SK-N-SH (cell line): ENCODE results near the gene PXK. TPM values are rescaled to one million over a fixed set of nuclear protein-coding genes. Genes with fewer than 3 reads are reported as not detected.

Source experiments
- CTCF ChIA-PET: fragments of 300-600, 350-600 bp; formaldehyde crosslinking; extraction: SDS; loops from one replicate; lab custom pipeline; 2021; lab: Yijun Ruan, JAX
- POLR2A ChIA-PET: fragments of 350-600 bp; sonication (Branson Sonifier 250); formaldehyde crosslinking; extraction: SDS; loops from one replicate; lab custom pipeline; 2020; ENCODE audit warnings: antibody characterized with exemption, inconsistent platforms; lab: Yijun Ruan, JAX
- DNase-seq: peaks from one replicate; pipeline ENCODE4 v3.0.0; 2012
- H2AFZ ChIP-seq: fragments of 200-600 bp; sonication (generic); 2 replicates; pipeline ENCODE4 v1.8.1; 2016; ENCODE audit warnings: antibody characterized with exemption, mild to moderate bottlenecking, low read depth
- H3F3A ChIP-seq: fragments of 200-600 bp; sonication (generic); replicated peaks from 2 replicates; pipeline ENCODE3; 2016; ENCODE audit warnings: antibody characterized with exemption, mild to moderate bottlenecking; ENCODE audit not compliant: insufficient read depth
- H3K27ac ChIP-seq, 2 experiments: fragments of 200-500 bp in 1 of 2; fragments of 200-600 bp in 1 of 2; sonication (Bioruptor generic) in 1 of 2; sonication (generic), shearing (Covaris generic) in 1 of 2; 2 replicates each; pipeline versions ENCODE4 v1.5.1 to v1.6.1; 2014 to 2016; ENCODE audit warnings: low read depth in 2 of 2, inconsistent platforms in 1 of 2, low read length in 1 of 2, mild to moderate bottlenecking in 1 of 2, mixed read lengths in 1 of 2
- H3K27me3 ChIP-seq: fragments of 200-600 bp; sonication (generic), shearing (Covaris generic); 2 replicates; pipeline ENCODE4 v1.6.1; 2016; ENCODE audit warnings: mixed run types; ENCODE audit not compliant: insufficient read depth
- H3K36me3 ChIP-seq, 2 experiments: fragments of 200-500 bp in 1 of 2; fragments of 200-600 bp in 1 of 2; sonication (Bioruptor generic) in 1 of 2; sonication (generic) in 1 of 2; replicated peaks in 1 of 2; 2 replicates each; pipeline versions ENCODE3 to v1.5.1; 2014 to 2016; ENCODE audit warnings: low read length in 1 of 2, mild to moderate bottlenecking in 1 of 2; ENCODE audit not compliant: insufficient read depth in 2 of 2, control insufficient read depth in 1 of 2
- H3K4me1 ChIP-seq, 2 experiments: fragments of 200-500 bp in 1 of 2; fragments of 200-600 bp in 1 of 2; sonication (Bioruptor generic) in 1 of 2; sonication (generic), shearing (Covaris generic) in 1 of 2; 2 replicates each; pipeline versions ENCODE4 v1.5.1 to v1.6.1; 2014 to 2016; ENCODE audit warnings: low read depth in 1 of 2, low read length in 1 of 2, mixed run types in 1 of 2; ENCODE audit not compliant: insufficient read depth in 2 of 2, control insufficient read depth in 1 of 2
- H3K4me2 ChIP-seq: fragments of 200-600 bp; sonication (generic), shearing (Covaris generic); 2 replicates; pipeline ENCODE4 v1.6.1; 2017; ENCODE audit warnings: mixed run types
- H3K4me3 ChIP-seq, 2 experiments: fragments of 200-500 bp in 1 of 2; fragments of 200-600 bp in 1 of 2; sonication (Bioruptor generic) in 1 of 2; sonication (generic), shearing (Covaris generic) in 1 of 2; 2 replicates each; pipeline versions ENCODE4 v1.5.1 to v1.8.1; 2014 to 2016; ENCODE audit warnings: low read depth in 2 of 2, inconsistent platforms in 1 of 2, low read length in 1 of 2, mild to moderate bottlenecking in 1 of 2, mixed read lengths in 1 of 2, moderate library complexity in 1 of 2
- H3K79me2 ChIP-seq: fragments of 200-600 bp; sonication (generic); 2 replicates; pipeline ENCODE4 v1.8.1; 2017; ENCODE audit warnings: mild to moderate bottlenecking; ENCODE audit not compliant: insufficient read depth
- H3K9ac ChIP-seq: fragments of 200-600 bp; sonication (generic); 2 replicates; pipeline ENCODE4 v1.6.1; 2017; ENCODE audit warnings: mixed run types
- H3K9me2 ChIP-seq: fragments of 200-600 bp; sonication (generic); 2 replicates; pipeline ENCODE4 v1.6.1; 2017; ENCODE audit warnings: mixed run types
- H3K9me3 ChIP-seq: fragments of 200-600 bp; sonication (generic); 2 replicates; pipeline ENCODE4 v1.6.1; 2017; ENCODE audit warnings: mixed run types, mild to moderate bottlenecking, moderate library complexity
- H4K20me1 ChIP-seq: fragments of 200-600 bp; sonication (generic); 2 replicates; pipeline ENCODE4 v1.6.1; 2017; ENCODE audit warnings: mild to moderate bottlenecking, mixed run types; ENCODE audit not compliant: insufficient read depth
- CHD2 ChIP-seq: fragments of 150-350 bp; IDR thresholded peaks from 2 replicates; pipeline ENCODE4 v1.6.1; 2018; ENCODE audit warnings: low read length; ENCODE audit not compliant: partially characterized antibody
- ELF1 ChIP-seq: IDR thresholded peaks from 2 replicates; pipeline ENCODE4 v1.4.0; 2012
- EP300 ChIP-seq, 2 experiments: IDR thresholded peaks; 2 replicates each; pipeline versions ENCODE4 v1.4.0 to v1.6.1; 2012; ENCODE audit warnings: borderline replicate concordance in 1 of 2, low read depth in 1 of 2, low read length in 1 of 2
- EZH2phosphoT487 ChIP-seq: fragments of 200-600 bp; sonication (generic); IDR thresholded peaks from 2 replicates; pipeline ENCODE4 v1.6.1; 2017; ENCODE audit warnings: low read depth, mixed run types, mild to moderate bottlenecking, antibody characterized with exemption, moderate library complexity, borderline replicate concordance
- GABPA ChIP-seq: IDR thresholded peaks from 2 replicates; pipeline ENCODE4 v1.4.0; 2012; ENCODE audit warnings: low read depth, mild to moderate bottlenecking
- MEF2A ChIP-seq: IDR thresholded peaks from 2 replicates; pipeline ENCODE4 v1.4.0; 2012; ENCODE audit warnings: low read depth, borderline replicate concordance
- NRF1 ChIP-seq: IDR thresholded peaks from 2 replicates; pipeline ENCODE4 v1.6.1; 2012; ENCODE audit warnings: low read depth, mild to moderate bottlenecking, low read length
- POLR2AphosphoS5 ChIP-seq: IDR thresholded peaks from 2 replicates; pipeline ENCODE4 v1.6.1; 2012; ENCODE audit warnings: low read depth, low read length
- RAD21 ChIP-seq: IDR thresholded peaks from 2 replicates; pipeline ENCODE4 v1.6.1; 2012; ENCODE audit warnings: mild to moderate bottlenecking, low read length
- RCOR1 ChIP-seq: fragments of 150-350 bp; IDR thresholded peaks from 2 replicates; pipeline ENCODE4 v1.6.1; 2017; ENCODE audit warnings: antibody characterized with exemption, low read length
- RFX5 ChIP-seq: IDR thresholded peaks from 2 replicates; pipeline ENCODE4 v1.6.1; 2012; ENCODE audit warnings: mild to moderate bottlenecking, improper control_type of control experiment, low read length
- SMC3 ChIP-seq: IDR thresholded peaks from 2 replicates; pipeline ENCODE4 v1.6.1; 2012; ENCODE audit warnings: low read depth, low read length, improper control_type of control experiment
- TCF12 ChIP-seq: IDR thresholded peaks from 2 replicates; pipeline ENCODE4 v1.4.0; 2012
- TEAD4 ChIP-seq: IDR thresholded peaks from 2 replicates; pipeline ENCODE4 v1.4.0; 2012; ENCODE audit warnings: mild to moderate bottlenecking, borderline replicate concordance; ENCODE audit not compliant: insufficient read depth
- WGBS: methylation state at CpG from one replicate; pipeline ENCODE4 v1.1.6; 2017; ENCODE audit warnings: low lambda C conversion rate; 5-methylcytosine and 5-hydroxymethylcytosine counted together
- polyA plus RNA-seq, 3 experiments: library from polyadenylated mRNA; depleted of rRNA; stranded (reverse); fragments of >200 nt; gene quantifications; 2 replicates each; pipeline ENCODE4 v1.2.3, GENCODE V29; 2012
- TF ChIP-seq, protein P1 (sequence below): IDR thresholded peaks from 2 replicates; pipeline ENCODE4 v1.6.1; 2012; ENCODE audit warnings: mild to moderate bottlenecking, low read depth, low read length, moderate library complexity
- TF ChIP-seq, protein P2 (sequence below): fragments of 150-350 bp; IDR thresholded peaks from 2 replicates; pipeline ENCODE4 v1.6.1; 2016; ENCODE audit warnings: mild to moderate bottlenecking, low read depth, low read length

PXK gene
- polyA plus RNA-seq, 1 of the 3 experiments (the other 2 are of a cell fraction) = 8.4 TPM

DNA sequence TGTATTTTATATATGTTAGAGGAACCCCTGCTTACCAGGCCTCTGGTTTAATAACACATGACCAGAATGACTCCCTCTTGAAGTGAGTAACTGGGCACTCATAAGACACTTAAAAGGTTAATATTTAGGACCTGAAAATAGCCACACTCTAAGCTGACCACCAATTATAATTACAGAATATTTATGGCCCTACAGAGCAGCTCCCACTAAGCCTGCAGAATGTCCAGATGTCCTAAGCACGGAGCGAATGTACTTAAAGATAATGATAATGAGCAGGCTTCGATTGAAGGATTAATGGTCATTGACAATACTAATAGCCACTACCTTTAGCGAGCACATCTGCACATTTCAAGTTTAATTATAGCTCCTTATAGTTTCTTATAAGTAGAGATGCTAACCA is 136.4 kb downstream of the PXK start:
- H3K9ac ChIP-seq = no peak overlapping the region
- ChIA-PET POLR2A (no interaction called here), CTCF (interaction anchor here (0.8 to 2.8 kb wide), 4 partner anchors 13 to 161 kb away, joined by 3 to 12 read pairs (median 4); partner anchors contain the start of gene KCTD6)
- peaks cover 5 to 11% of the 10 kb centered on the region in 2 experiments; a peak in 3 of 4 replicates for H3K4me1 ChIP-seq
- H3K36me3 ChIP-seq = no peaks in the 10 kb centered on the region
- no peaks in the 10 kb centered on the region for H4K20me1 ChIP-seq
- no peak overlapping the region for H2AFZ ChIP-seq
- H3K27ac ChIP-seq = no peak overlapping the region
- no peaks in the 10 kb centered on the region for H3K9me3 ChIP-seq
- WGBS = 59% methylated on average over 4 of the region's 4 CpGs
- H3K79me2 ChIP-seq = no peaks in the 10 kb centered on the region
- H3K4me3 ChIP-seq = no peak overlapping the region
- no peaks in the 10 kb centered on the region for H3K27me3 ChIP-seq
- no peak for DNase-seq
- H3K4me2 ChIP-seq = no peak overlapping the region
- no peak for TF ChIP-seq POLR2AphosphoS5
- no peak for TF ChIP-seq CHD2
- TF ChIP-seq, protein P1, sequence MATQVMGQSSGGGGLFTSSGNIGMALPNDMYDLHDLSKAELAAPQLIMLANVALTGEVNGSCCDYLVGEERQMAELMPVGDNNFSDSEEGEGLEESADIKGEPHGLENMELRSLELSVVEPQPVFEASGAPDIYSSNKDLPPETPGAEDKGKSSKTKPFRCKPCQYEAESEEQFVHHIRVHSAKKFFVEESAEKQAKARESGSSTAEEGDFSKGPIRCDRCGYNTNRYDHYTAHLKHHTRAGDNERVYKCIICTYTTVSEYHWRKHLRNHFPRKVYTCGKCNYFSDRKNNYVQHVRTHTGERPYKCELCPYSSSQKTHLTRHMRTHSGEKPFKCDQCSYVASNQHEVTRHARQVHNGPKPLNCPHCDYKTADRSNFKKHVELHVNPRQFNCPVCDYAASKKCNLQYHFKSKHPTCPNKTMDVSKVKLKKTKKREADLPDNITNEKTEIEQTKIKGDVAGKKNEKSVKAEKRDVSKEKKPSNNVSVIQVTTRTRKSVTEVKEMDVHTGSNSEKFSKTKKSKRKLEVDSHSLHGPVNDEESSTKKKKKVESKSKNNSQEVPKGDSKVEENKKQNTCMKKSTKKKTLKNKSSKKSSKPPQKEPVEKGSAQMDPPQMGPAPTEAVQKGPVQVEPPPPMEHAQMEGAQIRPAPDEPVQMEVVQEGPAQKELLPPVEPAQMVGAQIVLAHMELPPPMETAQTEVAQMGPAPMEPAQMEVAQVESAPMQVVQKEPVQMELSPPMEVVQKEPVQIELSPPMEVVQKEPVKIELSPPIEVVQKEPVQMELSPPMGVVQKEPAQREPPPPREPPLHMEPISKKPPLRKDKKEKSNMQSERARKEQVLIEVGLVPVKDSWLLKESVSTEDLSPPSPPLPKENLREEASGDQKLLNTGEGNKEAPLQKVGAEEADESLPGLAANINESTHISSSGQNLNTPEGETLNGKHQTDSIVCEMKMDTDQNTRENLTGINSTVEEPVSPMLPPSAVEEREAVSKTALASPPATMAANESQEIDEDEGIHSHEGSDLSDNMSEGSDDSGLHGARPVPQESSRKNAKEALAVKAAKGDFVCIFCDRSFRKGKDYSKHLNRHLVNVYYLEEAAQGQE = no peak
- TF ChIP-seq MEF2A = no peak
- no peak for TF ChIP-seq RCOR1
- no peak for TF ChIP-seq ELF1
- peak in 1 of 2 experiments; percentile 49; a peak in 1 of 4 replicates for TF ChIP-seq EP300 (IDR thresholded peaks at IDR 0.05; ENCODE audit: borderline replicate concordance in 1 of 2, low read depth in 1 of 2, low read length in 1 of 2)
- TF ChIP-seq, all 33 proteins: peak for 1
- Histone ChIP-seq H3K9me2 (no peaks in the 10 kb centered on the region), H3F3A (no peaks in the 10 kb centered on the region)

DNA sequence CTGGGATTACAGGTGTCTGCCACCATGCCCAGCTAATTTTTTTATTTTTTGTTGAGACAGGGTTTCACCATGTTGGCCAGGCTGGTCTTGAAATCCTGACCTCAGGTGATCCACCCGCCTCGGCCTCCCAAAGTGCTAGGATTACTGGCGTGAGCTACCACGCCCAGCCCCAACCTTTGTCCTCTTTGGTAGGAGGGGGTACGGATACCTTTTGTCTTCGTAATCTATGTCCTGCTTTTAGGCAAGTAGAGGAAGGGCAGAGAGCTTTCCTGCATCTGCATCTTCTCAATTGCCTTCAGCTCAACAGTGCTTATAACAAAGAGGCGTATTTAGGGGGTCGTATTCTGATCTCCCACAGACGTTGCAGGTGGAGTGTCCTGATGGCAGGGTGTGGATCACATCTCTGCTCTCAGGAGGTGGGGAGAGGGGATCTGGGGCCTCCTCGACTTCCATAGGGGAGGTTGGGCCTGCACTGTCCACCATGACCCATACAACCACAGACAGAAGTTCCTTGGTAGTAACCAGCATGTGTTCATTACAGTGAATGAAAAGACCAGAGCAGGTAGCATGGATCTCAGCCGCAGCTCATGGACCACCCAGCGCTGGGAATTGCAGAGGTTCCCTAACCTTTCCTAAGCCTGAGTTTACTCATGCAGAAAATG is 137.8 kb downstream of the PXK start:
- Histone ChIP-seq H3F3A (no peaks in the 10 kb centered on the region), H3K4me1 (peaks cover 5 to 11% of the 10 kb centered on the region in 2 experiments; a peak in 3 of 4 replicates), H3K4me2 (peak overlapping the region; percentile 53; the same call in 1 of the 2 replicates), H3K9ac (no peak overlapping the region), H3K4me3 (no peak overlapping the region), H3K79me2 (no peaks in the 10 kb centered on the region), H4K20me1 (no peaks in the 10 kb centered on the region), H3K36me3 (no peaks in the 10 kb centered on the region), H3K27ac (peak overlapping the region; percentile 42 to 47; a peak in 2 of 4 replicates), H3K9me3 (no peaks in the 10 kb centered on the region), H3K9me2 (no peaks in the 10 kb centered on the region), H2AFZ (no peak overlapping the region), H3K27me3 (no peaks in the 10 kb centered on the region)
- ChIA-PET POLR2A (interaction anchor here (0.8 kb wide), 1 partner anchor 20 kb away, joined by 3 read pairs; no protein-coding TSS in a partner anchor), CTCF (interaction anchor here (1.2 to 1.7 kb wide), 3 partner anchors 21 to 160 kb away, joined by 4 to 6 read pairs (median 4); partner anchors contain the start of gene KCTD6)
- DNase-seq = no peak
- 96% methylated on average over 9 of the region's 12 CpGs for WGBS
- TF ChIP-seq RFX5 (no peak), GABPA (no peak), RAD21 (no peak), CHD2 (no peak), SMC3 (no peak), TCF12 (no peak), TEAD4 (no peak), NRF1 (no peak), ELF1 (no peak), EP300 (IDR thresholded peaks at IDR 0.05; ENCODE audit: borderline replicate concordance in 1 of 2, low read depth in 1 of 2, low read length in 1 of 2) (no peak), POLR2AphosphoS5 (no peak), EZH2phosphoT487 (no peak), MEF2A (no peak)
- TF ChIP-seq, protein P1 = no peak
- TF ChIP-seq, protein P2, sequence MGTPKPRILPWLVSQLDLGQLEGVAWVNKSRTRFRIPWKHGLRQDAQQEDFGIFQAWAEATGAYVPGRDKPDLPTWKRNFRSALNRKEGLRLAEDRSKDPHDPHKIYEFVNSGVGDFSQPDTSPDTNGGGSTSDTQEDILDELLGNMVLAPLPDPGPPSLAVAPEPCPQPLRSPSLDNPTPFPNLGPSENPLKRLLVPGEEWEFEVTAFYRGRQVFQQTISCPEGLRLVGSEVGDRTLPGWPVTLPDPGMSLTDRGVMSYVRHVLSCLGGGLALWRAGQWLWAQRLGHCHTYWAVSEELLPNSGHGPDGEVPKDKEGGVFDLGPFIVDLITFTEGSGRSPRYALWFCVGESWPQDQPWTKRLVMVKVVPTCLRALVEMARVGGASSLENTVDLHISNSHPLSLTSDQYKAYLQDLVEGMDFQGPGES = no peak
